Neural cell (in vitro differentiated cells): ENCODE results near the gene DCLK3. TPM values are rescaled to one million over a fixed set of nuclear protein-coding genes. Genes with fewer than 3 reads are reported as not detected.

Experiments used
- H2AFZ ChIP-seq: fragments of 200-600, 300-800 bp; sonication (generic), shearing (Covaris generic); 2 replicates; pipeline ENCODE4 v1.6.0; 2014; ENCODE audit warnings: low read depth, mild to moderate bottlenecking, antibody characterized with exemption, low read length, moderate library complexity
- H3F3A ChIP-seq: fragments of 200-600 bp; shearing (Covaris generic); 2 replicates; pipeline ENCODE4 v1.6.1; 2016; ENCODE audit warnings: mild to moderate bottlenecking, moderate library complexity, mixed read lengths, antibody characterized with exemption, low read length; ENCODE audit not compliant: insufficient read depth, poor library complexity, severe bottlenecking
- H3K27ac ChIP-seq: fragments of 200-600, 300-800 bp; sonication (generic), shearing (Covaris generic); 2 replicates; pipeline ENCODE4 v1.5.1; 2014; ENCODE audit warnings: mild to moderate bottlenecking, low read length, moderate library complexity
- H3K27me3 ChIP-seq: fragments of 300-800, 200-600 bp; sonication (generic), shearing (Covaris generic); 2 replicates; pipeline ENCODE4 v1.6.0; 2014; ENCODE audit warnings: mild to moderate bottlenecking, low read depth, low read length, moderate library complexity; ENCODE audit not compliant: insufficient read depth
- H3K36me3 ChIP-seq: fragments of 300-800, 200-600 bp; sonication (generic), shearing (Covaris generic); 2 replicates; pipeline ENCODE4 v1.5.1; 2014; ENCODE audit warnings: mild to moderate bottlenecking, antibody characterized with exemption, low read length, moderate library complexity; ENCODE audit not compliant: insufficient read depth
- H3K4me2 ChIP-seq: fragments of 300-800, 200-600 bp; sonication (generic), shearing (Covaris generic); 2 replicates; pipeline ENCODE4 v1.6.0; 2014; ENCODE audit warnings: mild to moderate bottlenecking, low read length
- H3K4me3 ChIP-seq: fragments of 300-800, 200-600 bp; sonication (generic), shearing (Covaris generic); 2 replicates; pipeline ENCODE4 v1.5.1; 2014; ENCODE audit warnings: mild to moderate bottlenecking, low read length, moderate library complexity
- H3K79me2 ChIP-seq: fragments of 200-600 bp; shearing (Covaris generic); replicated peaks from 2 replicates; pipeline ENCODE4 v1.6.0; 2014; ENCODE audit warnings: mild to moderate bottlenecking, low read length, moderate library complexity; ENCODE audit not compliant: insufficient read depth
- H3K9ac ChIP-seq: fragments of 300-800, 200-600 bp; sonication (generic), shearing (Covaris generic); 2 replicates; pipeline ENCODE4 v1.6.1; 2016; ENCODE audit warnings: mild to moderate bottlenecking, low read length, mixed read lengths
- H3K9me2 ChIP-seq: fragments of 200-600 bp; shearing (Covaris generic); 2 replicates; pipeline ENCODE4 v1.6.1; 2016; ENCODE audit warnings: mild to moderate bottlenecking, low read length, mixed read lengths; ENCODE audit not compliant: insufficient read depth
- H3K9me3 ChIP-seq: fragments of 200-600, 300-800 bp; sonication (generic), shearing (Covaris generic); 2 replicates; pipeline ENCODE4 v1.6.1; 2016; ENCODE audit warnings: mild to moderate bottlenecking, mixed run types, low read length, moderate library complexity, mixed read lengths
- H4K20me1 ChIP-seq: fragments of 200-600 bp; shearing (Covaris generic); 2 replicates; pipeline ENCODE4 v1.6.1; 2016; ENCODE audit warnings: mild to moderate bottlenecking, mixed run types; ENCODE audit not compliant: insufficient read depth
- EP300 ChIP-seq: fragments of 450-650 bp; conservative IDR thresholded peaks from 2 replicates; pipeline ENCODE4 v1.6.1; 2014; ENCODE audit warnings: antibody characterized with exemption, mild to moderate bottlenecking, moderate library complexity; ENCODE audit not compliant: poor library complexity, severe bottlenecking
- EZH2 ChIP-seq: fragments of 200-600, 300-800 bp; shearing (Covaris generic), sonication (generic); IDR thresholded peaks from 2 replicates; pipeline ENCODE4 v1.6.1; 2014; ENCODE audit warnings: antibody characterized with exemption, low read length, borderline replicate concordance, mild to moderate bottlenecking; ENCODE audit not compliant: insufficient read depth, poor library complexity, severe bottlenecking
- MXI1 ChIP-seq: fragments of 450-650 bp; conservative IDR thresholded peaks from 2 replicates; pipeline ENCODE4 v1.6.1; 2014; ENCODE audit warnings: antibody characterized with exemption, mild to moderate bottlenecking; ENCODE audit not compliant: poor library complexity, severe bottlenecking
- POLR2AphosphoS5 ChIP-seq: IDR thresholded peaks from 2 replicates; pipeline ENCODE4 v1.6.1; 2012
- RAD21 ChIP-seq: fragments of 450-650 bp; conservative IDR thresholded peaks from 2 replicates; pipeline ENCODE4 v1.6.1; 2014; ENCODE audit warnings: antibody characterized with exemption, mild to moderate bottlenecking, moderate library complexity
- SMC3 ChIP-seq: fragments of 450-650 bp; conservative IDR thresholded peaks from 2 replicates; pipeline ENCODE4 v1.6.1; 2014; ENCODE audit warnings: antibody characterized with exemption, mild to moderate bottlenecking, moderate library complexity; ENCODE audit not compliant: poor library complexity
- TAF1 ChIP-seq: IDR thresholded peaks from 2 replicates; pipeline ENCODE4 v1.6.1; 2012; ENCODE audit warnings: low read depth
- polyA plus RNA-seq: library from polyadenylated mRNA; depleted of rRNA; stranded (reverse); fragments of >200 nt; gene quantifications from 2 replicates; pipeline ENCODE4 v1.2.3, GENCODE V29; 2014
- TF ChIP-seq, protein P1 (sequence below): fragments of 450-650 bp; IDR thresholded peaks from 2 replicates; pipeline ENCODE4 v1.5.1; 2014; ENCODE audit warnings: antibody characterized with exemption, mild to moderate bottlenecking, moderate library complexity; ENCODE audit not compliant: poor library complexity, severe bottlenecking
- TF ChIP-seq, protein P2 (sequence below): IDR thresholded peaks from 2 replicates; pipeline ENCODE4 v1.6.1; 2012; ENCODE audit warnings: borderline replicate concordance

The DCLK3 gene
- polyA plus RNA-seq, 1 donor from 2014 or later = 1.5 TPM

DNA sequence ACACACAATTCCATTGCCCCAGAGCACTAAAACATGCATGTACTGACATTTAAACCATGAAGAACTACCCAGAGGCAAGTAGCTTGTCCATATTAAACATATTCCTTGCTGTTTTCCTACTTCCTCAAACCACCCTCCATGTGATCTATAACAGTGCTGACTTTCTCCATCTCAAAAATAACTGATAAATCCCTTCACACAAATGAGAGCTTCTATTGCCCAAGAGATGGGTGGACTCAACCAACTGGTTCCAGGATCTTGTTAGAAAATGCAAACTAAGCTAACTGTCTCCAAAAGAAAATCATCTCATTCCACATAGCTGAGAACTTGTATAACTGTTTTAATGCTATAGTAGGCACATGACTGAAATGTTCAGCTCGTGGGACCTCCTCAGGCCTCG lies 29.6 kb downstream of the DCLK3 start:
- TF ChIP-seq, protein P1, sequence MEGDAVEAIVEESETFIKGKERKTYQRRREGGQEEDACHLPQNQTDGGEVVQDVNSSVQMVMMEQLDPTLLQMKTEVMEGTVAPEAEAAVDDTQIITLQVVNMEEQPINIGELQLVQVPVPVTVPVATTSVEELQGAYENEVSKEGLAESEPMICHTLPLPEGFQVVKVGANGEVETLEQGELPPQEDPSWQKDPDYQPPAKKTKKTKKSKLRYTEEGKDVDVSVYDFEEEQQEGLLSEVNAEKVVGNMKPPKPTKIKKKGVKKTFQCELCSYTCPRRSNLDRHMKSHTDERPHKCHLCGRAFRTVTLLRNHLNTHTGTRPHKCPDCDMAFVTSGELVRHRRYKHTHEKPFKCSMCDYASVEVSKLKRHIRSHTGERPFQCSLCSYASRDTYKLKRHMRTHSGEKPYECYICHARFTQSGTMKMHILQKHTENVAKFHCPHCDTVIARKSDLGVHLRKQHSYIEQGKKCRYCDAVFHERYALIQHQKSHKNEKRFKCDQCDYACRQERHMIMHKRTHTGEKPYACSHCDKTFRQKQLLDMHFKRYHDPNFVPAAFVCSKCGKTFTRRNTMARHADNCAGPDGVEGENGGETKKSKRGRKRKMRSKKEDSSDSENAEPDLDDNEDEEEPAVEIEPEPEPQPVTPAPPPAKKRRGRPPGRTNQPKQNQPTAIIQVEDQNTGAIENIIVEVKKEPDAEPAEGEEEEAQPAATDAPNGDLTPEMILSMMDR = no peak
- TF ChIP-seq SMC3 = no peak
- TF ChIP-seq POLR2AphosphoS5 = no peak
- no peak for TF ChIP-seq TAF1
- no peak for TF ChIP-seq EZH2
- no peak for TF ChIP-seq RAD21
- no peak for TF ChIP-seq EP300
- TF ChIP-seq, protein P2, sequence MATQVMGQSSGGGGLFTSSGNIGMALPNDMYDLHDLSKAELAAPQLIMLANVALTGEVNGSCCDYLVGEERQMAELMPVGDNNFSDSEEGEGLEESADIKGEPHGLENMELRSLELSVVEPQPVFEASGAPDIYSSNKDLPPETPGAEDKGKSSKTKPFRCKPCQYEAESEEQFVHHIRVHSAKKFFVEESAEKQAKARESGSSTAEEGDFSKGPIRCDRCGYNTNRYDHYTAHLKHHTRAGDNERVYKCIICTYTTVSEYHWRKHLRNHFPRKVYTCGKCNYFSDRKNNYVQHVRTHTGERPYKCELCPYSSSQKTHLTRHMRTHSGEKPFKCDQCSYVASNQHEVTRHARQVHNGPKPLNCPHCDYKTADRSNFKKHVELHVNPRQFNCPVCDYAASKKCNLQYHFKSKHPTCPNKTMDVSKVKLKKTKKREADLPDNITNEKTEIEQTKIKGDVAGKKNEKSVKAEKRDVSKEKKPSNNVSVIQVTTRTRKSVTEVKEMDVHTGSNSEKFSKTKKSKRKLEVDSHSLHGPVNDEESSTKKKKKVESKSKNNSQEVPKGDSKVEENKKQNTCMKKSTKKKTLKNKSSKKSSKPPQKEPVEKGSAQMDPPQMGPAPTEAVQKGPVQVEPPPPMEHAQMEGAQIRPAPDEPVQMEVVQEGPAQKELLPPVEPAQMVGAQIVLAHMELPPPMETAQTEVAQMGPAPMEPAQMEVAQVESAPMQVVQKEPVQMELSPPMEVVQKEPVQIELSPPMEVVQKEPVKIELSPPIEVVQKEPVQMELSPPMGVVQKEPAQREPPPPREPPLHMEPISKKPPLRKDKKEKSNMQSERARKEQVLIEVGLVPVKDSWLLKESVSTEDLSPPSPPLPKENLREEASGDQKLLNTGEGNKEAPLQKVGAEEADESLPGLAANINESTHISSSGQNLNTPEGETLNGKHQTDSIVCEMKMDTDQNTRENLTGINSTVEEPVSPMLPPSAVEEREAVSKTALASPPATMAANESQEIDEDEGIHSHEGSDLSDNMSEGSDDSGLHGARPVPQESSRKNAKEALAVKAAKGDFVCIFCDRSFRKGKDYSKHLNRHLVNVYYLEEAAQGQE = no peak
- TF ChIP-seq MXI1 = no peak
- no peak overlapping the region for H3K4me2 ChIP-seq
- H3K9me3 ChIP-seq = no peaks in the 10 kb centered on the region
- no peak overlapping the region for H3K27ac ChIP-seq
- H3K4me3 ChIP-seq = no peak overlapping the region
- H3K36me3 ChIP-seq = no peaks in the 10 kb centered on the region
- H4K20me1 ChIP-seq = no peaks in the 10 kb centered on the region
- no peaks in the 10 kb centered on the region for H3K9me2 ChIP-seq
- no peaks in the 10 kb centered on the region for H3F3A ChIP-seq
- H3K9ac ChIP-seq = no peak overlapping the region
- no peaks in the 10 kb centered on the region for H3K27me3 ChIP-seq
- no peaks in the 10 kb centered on the region for H3K79me2 ChIP-seq
- H2AFZ ChIP-seq = no peak overlapping the region

DNA sequence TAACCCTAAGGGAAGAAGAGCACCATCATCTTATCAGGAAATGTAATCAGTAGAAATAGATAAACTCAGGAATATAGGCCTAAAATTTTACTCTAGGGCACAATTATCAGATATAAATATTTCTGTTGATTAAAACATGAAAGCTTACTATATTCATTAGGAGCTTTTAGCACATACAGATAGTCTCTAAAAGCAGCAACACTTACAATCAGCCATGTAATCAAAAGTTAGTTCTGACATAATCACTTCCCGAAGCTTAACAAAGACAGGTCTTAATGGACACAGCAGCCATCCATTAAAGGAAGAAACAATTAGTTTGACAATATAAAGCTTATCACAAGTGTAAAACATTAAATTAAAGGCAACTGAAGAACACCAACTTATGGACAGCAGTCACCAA lies 30.6 kb downstream of the DCLK3 start:
- H3K79me2 ChIP-seq = no peaks in the 10 kb centered on the region
- no peaks in the 10 kb centered on the region for H3K9me2 ChIP-seq
- H3K9me3 ChIP-seq = no peaks in the 10 kb centered on the region
- H3F3A ChIP-seq = no peaks in the 10 kb centered on the region
- no peak overlapping the region for H3K9ac ChIP-seq
- no peaks in the 10 kb centered on the region for H4K20me1 ChIP-seq
- H2AFZ ChIP-seq = no peak overlapping the region
- H3K27me3 ChIP-seq = no peaks in the 10 kb centered on the region
- H3K4me3 ChIP-seq = no peak overlapping the region
- no peaks in the 10 kb centered on the region for H3K36me3 ChIP-seq
- no peak overlapping the region for H3K4me2 ChIP-seq
- TF ChIP-seq SMC3 (no peak), TAF1 (no peak), RAD21 (no peak), EP300 (no peak), EZH2 (no peak), POLR2AphosphoS5 (no peak), MXI1 (no peak)
- TF ChIP-seq, protein P2 = no peak
- TF ChIP-seq, protein P1 = no peak
- no peak overlapping the region for H3K27ac ChIP-seq
